HepG2 (cell line): ENCODE measurements around the gene HMMR. TPM values are rescaled to one million over a fixed set of nuclear protein-coding genes. Genes with fewer than 3 reads are reported as not detected.

ENCODE experiments used
- BHLHE40 ChIP-seq: IDR thresholded peaks from 2 replicates; pipeline ENCODE4 v1.6.1; 2011; ENCODE audit warnings: low read length, improper control_type of control experiment
- FOXP1 ChIP-seq, 2 experiments: fragments of 450-650 bp in 1 of 2; IDR thresholded peaks; 2 replicates each; pipeline ENCODE4 v1.6.1; 2017 to 2018; ENCODE audit warnings: antibody characterized with exemption in 1 of 2
- GATA4 ChIP-seq: sonication (generic); IDR thresholded peaks from 2 replicates; pipeline ENCODE4 v1.6.1; 2016; ENCODE audit warnings: antibody characterized with exemption, low read depth, borderline replicate concordance
- GLI4 ChIP-seq: sonication (generic); formaldehyde crosslinking; IDR thresholded peaks from 2 replicates; pipeline ENCODE4 v1.5.1; 2020; ENCODE audit warnings: missing genetic modification reagents, mild to moderate bottlenecking, moderate library complexity, borderline replicate concordance
- IRX3 ChIP-seq: sonication (generic); formaldehyde crosslinking; IDR thresholded peaks from 2 replicates; pipeline ENCODE4 v1.8.1; 2023; ENCODE audit warnings: mild to moderate bottlenecking, low read depth, missing genetic modification reagents, borderline replicate concordance
- KLF15 ChIP-seq: sonication (generic); formaldehyde crosslinking; IDR thresholded peaks from 2 replicates; pipeline ENCODE4 v1.8.1; 2023; ENCODE audit warnings: borderline replicate concordance, mild to moderate bottlenecking, inconsistent platforms, missing genetic modification reagents, mixed read lengths
- MBD4 ChIP-seq: IDR thresholded peaks from 2 replicates; pipeline ENCODE4 v1.6.1; 2012; ENCODE audit warnings: low read length, inconsistent platforms, borderline replicate concordance
- MIER3 ChIP-seq: IDR thresholded peaks from 2 replicates; pipeline ENCODE4 v1.6.1; 2016; ENCODE audit warnings: missing compliant biosample characterization, borderline replicate concordance
- MLXIP ChIP-seq: sonication (generic); formaldehyde crosslinking; IDR thresholded peaks from 2 replicates; pipeline ENCODE4 v1.9.0; 2021; ENCODE audit warnings: missing genetic modification reagents, borderline replicate concordance
- MYC ChIP-seq: sonication (generic); formaldehyde crosslinking; IDR thresholded peaks from 2 replicates; pipeline ENCODE4 v1.9.0; 2021; ENCODE audit warnings: missing genetic modification reagents, borderline replicate concordance
- NR2C2 ChIP-seq: sonication (generic); formaldehyde crosslinking; IDR thresholded peaks from 2 replicates; pipeline ENCODE4 v1.4.0; 2020; ENCODE audit warnings: missing genetic modification reagents, mild to moderate bottlenecking, moderate library complexity, borderline replicate concordance
- PTBP1 ChIP-seq: fragments of 200-400 bp; formaldehyde crosslinking; IDR thresholded peaks from 2 replicates; pipeline ENCODE4 v1.6.1; 2018; ENCODE audit warnings: low read length, low read depth; ENCODE audit not compliant: poor library complexity, severe bottlenecking
- SOX5 ChIP-seq: IDR thresholded peaks from 2 replicates; pipeline ENCODE4 v1.6.1; 2016; ENCODE audit warnings: borderline replicate concordance
- TARDBP ChIP-seq: sonication (generic); formaldehyde crosslinking; IDR thresholded peaks from 2 replicates; pipeline ENCODE4 v1.8.0; 2022; ENCODE audit warnings: mild to moderate bottlenecking, missing genetic modification reagents
- TEF ChIP-seq: sonication (generic); formaldehyde crosslinking; IDR thresholded peaks from 2 replicates; pipeline ENCODE4 v1.5.0; 2020; ENCODE audit warnings: missing genetic modification reagents
- U2AF2 ChIP-seq: fragments of 200-400 bp; formaldehyde crosslinking; IDR thresholded peaks from 2 replicates; pipeline ENCODE4 v1.6.1; 2017; ENCODE audit warnings: low read depth, mild to moderate bottlenecking, low read length
- ZC3H4 ChIP-seq: sonication (generic); formaldehyde crosslinking; IDR thresholded peaks from 2 replicates; pipeline ENCODE4 v1.4.0; 2020; ENCODE audit warnings: missing genetic modification reagents, borderline replicate concordance
- ZNF10 ChIP-seq: sonication (generic); formaldehyde crosslinking; IDR thresholded peaks from 2 replicates; pipeline ENCODE4 v1.4.0; 2020; ENCODE audit warnings: mild to moderate bottlenecking, low read depth, missing genetic modification reagents, borderline replicate concordance
- ZNF282 ChIP-seq: fragments of 450-650 bp; IDR thresholded peaks from 2 replicates; pipeline ENCODE4 v1.6.1; 2018; ENCODE audit not compliant: partially characterized antibody
- ZNF367 ChIP-seq: sonication (generic); formaldehyde crosslinking; IDR thresholded peaks from 2 replicates; pipeline ENCODE4 v1.4.0; 2020; ENCODE audit warnings: missing genetic modification reagents, borderline replicate concordance
- polyA plus RNA-seq, 8 experiments: library from polyadenylated mRNA; depleted of rRNA in 3 of 8; stranded (reverse) in 7 of 8; unstranded in 1 of 8; fragments of >200 nt; fragmentation: Illumina TruSeq in 4 of 8; extraction: Trizol in 4 of 8; gene quantifications; 2 replicates each; pipeline versions ENCODE4 v1.2.1 to v1.2.3, GENCODE V29; 2011 to 2016; ENCODE audit warnings: low read depth in 4 of 8, missing spikeins in 1 of 8, mixed read lengths in 1 of 8; ENCODE audit not compliant: insufficient read depth in 1 of 8
- total RNA-seq, 5 experiments: library from RNA; depleted of rRNA; stranded (reverse); fragments of >200 nt; fragmentation: Illumina TruSeq; extraction: Trizol; gene quantifications; 2 replicates each; pipeline ENCODE4 v1.2.3, GENCODE V29; 2016; ENCODE audit warnings: low read depth in 1 of 5
- TF ChIP-seq, protein P1 (sequence below): sonication (generic); formaldehyde crosslinking; IDR thresholded peaks from 2 replicates; pipeline ENCODE4 v1.4.0; 2020; ENCODE audit warnings: mild to moderate bottlenecking, missing genetic modification reagents
- TF ChIP-seq, protein P2 (sequence below): sonication (generic); formaldehyde crosslinking; IDR thresholded peaks from 2 replicates; pipeline ENCODE4 v1.5.1; 2020; ENCODE audit warnings: missing genetic modification reagents, mild to moderate bottlenecking, borderline replicate concordance

The HMMR gene
- total and polyA plus RNA-seq, 2 of the 13 experiments (the other 11 are each of a cell fraction or from before 2014, with no cell fraction given) = 8.5 to 48.3 TPM

DNA sequence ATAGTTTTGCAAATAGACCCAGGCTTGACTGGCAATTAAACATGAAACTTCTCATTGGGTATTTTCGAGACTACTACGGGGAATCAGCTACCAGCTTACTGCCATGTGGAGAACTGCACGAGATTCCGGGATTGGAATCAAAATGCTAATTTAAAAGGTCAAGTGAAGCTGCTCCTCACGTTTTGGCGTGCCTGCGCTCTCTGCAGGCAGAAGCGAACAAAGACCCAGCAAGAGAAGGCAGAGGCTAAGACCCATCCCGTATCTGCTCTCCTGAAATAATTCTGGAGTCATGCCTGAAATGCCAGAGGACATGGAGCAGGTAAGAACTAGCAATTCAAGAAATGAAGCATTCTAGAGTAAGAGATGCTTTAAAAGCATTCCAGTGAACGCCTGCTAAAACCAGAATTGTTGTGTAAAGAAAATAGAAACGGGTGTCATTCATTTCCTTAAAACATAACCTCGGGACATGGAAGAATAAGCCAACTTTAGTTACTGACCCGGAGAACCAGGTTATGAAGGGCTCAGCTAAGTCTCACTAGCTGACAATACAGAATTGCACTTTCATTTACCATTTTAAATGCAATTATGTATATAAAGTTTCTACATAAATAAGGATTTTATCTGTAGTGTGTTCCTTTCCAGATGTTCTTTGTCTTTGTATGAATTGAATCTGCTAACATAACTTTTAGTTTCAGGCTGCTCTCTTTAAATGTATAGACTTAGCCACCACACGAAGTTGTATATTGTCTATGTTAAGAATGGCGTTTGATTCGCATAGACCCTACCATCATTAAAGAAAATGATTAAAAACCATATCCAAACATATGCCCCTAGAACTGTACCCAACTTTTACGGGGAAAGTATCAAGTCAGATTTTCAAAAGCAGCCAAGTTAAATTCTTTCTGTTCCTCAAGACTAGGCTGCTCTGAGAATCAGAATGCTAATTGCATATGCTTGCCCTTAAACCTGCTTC, 43.0 kb downstream of the HMMR start (continued):
- TF ChIP-seq TEF (no peak), ZNF10 (CRISPR knock-in tag) (no peak), NR2C2 (CRISPR knock-in tag) (peak; percentile 24; the same call in 1 of the 2 replicates), MYC (no peak), GLI4 (CRISPR knock-in tag) (no peak), ZNF282 (no peak), MIER3 (no peak), TARDBP (CRISPR knock-in tag) (no peak), PTBP1 (no peak), MBD4 (no peak), GATA4 (no peak), SOX5 (CRISPR knock-in tag) (no peak; the same call in 1 of the 2 replicates), ZNF367 (no peak), BHLHE40 (peak; percentile 85), KLF15 (CRISPR knock-in tag) (no peak), IRX3 (CRISPR knock-in tag) (no peak), U2AF2 (no peak), MLXIP (no peak), FOXP1 (IDR thresholded peaks at IDR 0.05) (no peak), FOXP1 (CRISPR knock-in tag; IDR thresholded peaks at IDR 0.05) (no peak), ZC3H4 (CRISPR knock-in tag) (no peak)
- TF ChIP-seq, protein P1, sequence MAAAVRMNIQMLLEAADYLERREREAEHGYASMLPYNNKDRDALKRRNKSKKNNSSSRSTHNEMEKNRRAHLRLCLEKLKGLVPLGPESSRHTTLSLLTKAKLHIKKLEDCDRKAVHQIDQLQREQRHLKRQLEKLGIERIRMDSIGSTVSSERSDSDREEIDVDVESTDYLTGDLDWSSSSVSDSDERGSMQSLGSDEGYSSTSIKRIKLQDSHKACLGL (CRISPR knock-in tag) = no peak
- TF ChIP-seq, protein P2, sequence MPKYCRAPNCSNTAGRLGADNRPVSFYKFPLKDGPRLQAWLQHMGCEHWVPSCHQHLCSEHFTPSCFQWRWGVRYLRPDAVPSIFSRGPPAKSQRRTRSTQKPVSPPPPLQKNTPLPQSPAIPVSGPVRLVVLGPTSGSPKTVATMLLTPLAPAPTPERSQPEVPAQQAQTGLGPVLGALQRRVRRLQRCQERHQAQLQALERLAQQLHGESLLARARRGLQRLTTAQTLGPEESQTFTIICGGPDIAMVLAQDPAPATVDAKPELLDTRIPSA = no peak
